Testis (tissue), 3 donors: ENCODE data around the gene UPK1A. TPM values are rescaled to one million over a fixed set of nuclear protein-coding genes. Genes with fewer than 3 reads are reported as not detected.

Source experiments
- DNase-seq: peaks from one replicate; pipeline ENCODE4 v3.0.0-alpha.2; 2019
- H3K27ac ChIP-seq, 2 donors: fragments of 200-600 bp; sonication (generic); one replicate each; pipeline ENCODE4 v1.5.1; 2019
- H3K27me3 ChIP-seq: fragments of 200-600 bp; sonication (generic); one replicate; pipeline ENCODE4 v1.5.1; 2019
- H3K36me3 ChIP-seq: fragments of 200-600 bp; sonication (generic); one replicate; pipeline ENCODE4 v1.5.1; 2017; ENCODE audit warnings: low read depth; ENCODE audit errors: missing control alignments
- H3K4me1 ChIP-seq: fragments of 200-600 bp; sonication (generic); one replicate; pipeline ENCODE4 v1.5.1; 2019
- H3K4me3 ChIP-seq, 2 donors: fragments of 200-600 bp; sonication (generic); one replicate each; pipeline ENCODE4 v1.5.1; 2017 to 2019
- H3K9me3 ChIP-seq: fragments of 200-600 bp; sonication (generic); one replicate; pipeline ENCODE4 v1.5.1; 2017
- CTCF ChIP-seq, 3 experiments: fragments of 450-650 bp in 2 of 3; fragments of 200-600 bp in 1 of 3; sonication (generic) in 1 of 3; IDR thresholded peaks; one replicate each; pipeline ENCODE4 v1.5.1; 2016 to 2019; ENCODE audit warnings: antibody characterized with exemption in 3 of 3, mild to moderate bottlenecking in 2 of 3, moderate library complexity in 1 of 3
- POLR2A ChIP-seq: fragments of 450-650 bp; IDR thresholded peaks from one replicate; pipeline ENCODE4 v1.6.1; 2017; ENCODE audit warnings: antibody characterized with exemption, mild to moderate bottlenecking, moderate library complexity
- WGBS, 2 donors: methylation state at CpG; one replicate each; pipeline ENCODE4 v1.1.5; 2018; 5-methylcytosine and 5-hydroxymethylcytosine counted together
- intact Hi-C: fragments of 100-400 bp; cut with DNase I; formaldehyde crosslinking; loops from one replicate; pipeline ENCODE4 v1.15.1; 2023; ENCODE audit warnings: low total_unique reads
- polyA plus RNA-seq: library from polyadenylated mRNA; stranded (reverse); fragments of 350-450 nt; fragmentation: Illumina TruSeq; extraction: RNeasy Lipid Tissue Mini Kit (QIAGEN cat#74804); gene quantifications from one replicate; pipeline ENCODE4 v1.2.3, GENCODE V29; 2014; ENCODE audit warnings: low read depth, low replicate concordance; ENCODE audit not compliant: insufficient read depth
- total RNA-seq, 2 donors: library from RNA; depleted of rRNA; stranded (reverse); fragments of >200 nt; gene quantifications; one replicate each; pipeline ENCODE4 v1.2.3, GENCODE V29; 2016

Gene UPK1A
- total and polyA plus RNA-seq, 3 donors from 2014 or later, result 0.37 to 1.0 (median 0.47) TPM

- 1% methylated on average over 37 of the region's 109 CpGs; no CpG with 5 or more reads in 1 of the 2 donors for WGBS, 2 donors
- DNase-seq, result no peak
- TF ChIP-seq POLR2A (no peak), CTCF (IDR thresholded peaks at IDR 0.05) (no peak)
- Histone ChIP-seq H3K27me3 (no peaks in the 10 kb centered on the region), H3K36me3 (no peaks in the 10 kb centered on the region), H3K27ac (peak within 1 kb of the TSS; percentile 74 to 91), H3K4me1 (peaks cover 25% of the 10 kb centered on the region), H3K4me3 (peak within 1 kb of the TSS; percentile 82 to 85), H3K9me3 (no peaks in the 10 kb centered on the region)
- intact Hi-C loops, result loop anchor here (10.0 kb wide), 1 partner anchor 173 kb away; the partner anchor contains the start of gene TMEM147
These were observed 51.5 kb downstream of the UPK1A start, which contains the start of gene KMT2B for GRCh38 chr19:35717665-35718344. Gene KMT2B, plus strand, starts transcription at chr19:35718003. Its CDS starts 16 bp downstream, at chr19:35718019.

GRCh38 chr19:35718345-35719041, 52.2 kb downstream of the UPK1A start:
- Histone ChIP-seq H3K27ac (peak overlapping the region; percentile 68 to 91), H3K27me3 (no peaks in the 10 kb centered on the region), H3K9me3 (no peaks in the 10 kb centered on the region), H3K36me3 (no peaks in the 10 kb centered on the region), H3K4me3 (peak overlapping the region; percentile 82 to 85), H3K4me1 (peaks cover 25% of the 10 kb centered on the region)
- TF ChIP-seq CTCF (IDR thresholded peaks at IDR 0.05) (no peak), POLR2A (no peak)
- peak; percentile 45 for DNase-seq
- 0 to 1% methylated on average over 16 to 38 of the region's 42 CpGs for WGBS, 2 donors
- intact Hi-C loops, result loop anchor here (10.0 kb wide), 1 partner anchor 174 kb away; the partner anchor contains the start of gene TMEM147

GRCh38 chr19:35719402-35720162, 53.3 kb downstream of the UPK1A start:
- H3K36me3 ChIP-seq, result no peaks in the 10 kb centered on the region
- no peak overlapping the region for H3K4me3 ChIP-seq
- H3K4me1 ChIP-seq, result peaks cover 25% of the 10 kb centered on the region
- no peak for DNase-seq
- intact Hi-C loops, result loop anchor here (10.0 kb wide), 1 partner anchor 175 kb away; the partner anchor contains the start of gene TMEM147
- TF ChIP-seq CTCF (IDR thresholded peaks at IDR 0.05), result no peak
- no peak for TF ChIP-seq POLR2A
- no peaks in the 10 kb centered on the region for H3K27me3 ChIP-seq
- H3K9me3 ChIP-seq, result no peaks in the 10 kb centered on the region
- WGBS, 2 donors, result 59 to 71% methylated on average over 28 to 32 of the region's 32 CpGs
- H3K27ac ChIP-seq, result peak overlapping the region in 1 of 2 donors; percentile 91

GRCh38 chr19:35720163-35720524, 53.8 kb downstream of the UPK1A start:
- H3K9me3 ChIP-seq, result no peaks in the 10 kb centered on the region
- DNase-seq, result no peak
- no peak overlapping the region for H3K27ac ChIP-seq
- intact Hi-C loops, result no loop called here
- H3K36me3 ChIP-seq, result no peaks in the 10 kb centered on the region
- 76 to 78% methylated on average over 9 of the region's 9 CpGs for WGBS, 2 donors
- TF ChIP-seq POLR2A (no peak), CTCF (IDR thresholded peaks at IDR 0.05) (no peak)
- no peak overlapping the region for H3K4me3 ChIP-seq
- H3K4me1 ChIP-seq, result peaks cover 25% of the 10 kb centered on the region
- H3K27me3 ChIP-seq, result no peaks in the 10 kb centered on the region
